Measurements from ENCODE around the gene ESRRA. TPM values are rescaled to one million over a fixed set of nuclear protein-coding genes. Genes with fewer than 3 reads are reported as not detected.

The ESRRA gene
- total and polyA plus RNA-seq, 9 of the 15 experiments (the other 6 are each of a cell fraction or from before 2014, with no cell fraction given), result 0.27 to 89.7 (median 23.7) TPM

DNA sequence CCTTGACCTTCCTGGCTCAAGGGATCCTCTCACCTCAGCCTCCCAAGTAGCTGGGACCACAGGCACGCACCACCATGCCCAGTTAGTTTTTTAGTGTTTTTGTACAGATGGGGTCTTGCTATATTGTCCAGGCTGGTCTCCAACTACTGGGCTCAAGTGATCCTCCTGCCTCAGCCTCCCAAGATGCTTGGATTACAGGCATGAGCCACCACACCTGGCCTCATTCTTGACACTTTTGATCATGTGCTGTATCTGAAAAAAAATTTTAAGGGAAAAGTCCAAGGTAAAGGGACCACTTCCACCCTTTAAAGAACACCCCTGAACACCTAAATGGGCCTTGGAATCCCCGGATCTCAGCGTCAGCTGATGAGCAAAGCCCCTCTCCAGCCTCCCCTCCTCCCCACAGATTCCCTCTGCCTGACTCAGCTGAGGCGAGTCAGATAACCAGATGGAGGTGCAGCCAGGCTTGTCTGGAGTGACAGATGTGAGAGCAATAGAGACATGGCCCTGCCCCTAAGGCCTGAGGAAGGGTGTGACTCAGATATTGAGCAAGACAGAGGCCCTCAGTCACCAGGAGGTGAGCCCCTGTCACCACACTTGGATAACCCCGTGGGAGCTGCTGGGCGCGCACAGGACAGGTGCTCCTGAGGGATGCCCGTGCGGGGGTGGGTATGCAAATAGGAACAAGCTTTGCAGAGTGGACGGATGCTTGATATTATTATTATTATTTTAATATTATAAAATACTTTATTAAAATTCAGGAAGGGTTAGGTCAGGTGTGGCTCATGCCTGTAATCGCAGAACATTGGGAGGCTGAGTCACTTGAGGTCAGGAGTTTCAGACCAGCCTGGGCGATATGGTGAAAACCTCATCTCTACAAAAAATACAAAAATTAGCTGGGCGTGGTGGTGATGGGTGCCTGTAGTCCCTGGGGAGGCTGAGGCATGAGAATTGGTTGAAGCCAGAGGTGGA, 29.7 kb downstream of the ESRRA start (continued):
- TF ChIP-seq, protein P1, sequence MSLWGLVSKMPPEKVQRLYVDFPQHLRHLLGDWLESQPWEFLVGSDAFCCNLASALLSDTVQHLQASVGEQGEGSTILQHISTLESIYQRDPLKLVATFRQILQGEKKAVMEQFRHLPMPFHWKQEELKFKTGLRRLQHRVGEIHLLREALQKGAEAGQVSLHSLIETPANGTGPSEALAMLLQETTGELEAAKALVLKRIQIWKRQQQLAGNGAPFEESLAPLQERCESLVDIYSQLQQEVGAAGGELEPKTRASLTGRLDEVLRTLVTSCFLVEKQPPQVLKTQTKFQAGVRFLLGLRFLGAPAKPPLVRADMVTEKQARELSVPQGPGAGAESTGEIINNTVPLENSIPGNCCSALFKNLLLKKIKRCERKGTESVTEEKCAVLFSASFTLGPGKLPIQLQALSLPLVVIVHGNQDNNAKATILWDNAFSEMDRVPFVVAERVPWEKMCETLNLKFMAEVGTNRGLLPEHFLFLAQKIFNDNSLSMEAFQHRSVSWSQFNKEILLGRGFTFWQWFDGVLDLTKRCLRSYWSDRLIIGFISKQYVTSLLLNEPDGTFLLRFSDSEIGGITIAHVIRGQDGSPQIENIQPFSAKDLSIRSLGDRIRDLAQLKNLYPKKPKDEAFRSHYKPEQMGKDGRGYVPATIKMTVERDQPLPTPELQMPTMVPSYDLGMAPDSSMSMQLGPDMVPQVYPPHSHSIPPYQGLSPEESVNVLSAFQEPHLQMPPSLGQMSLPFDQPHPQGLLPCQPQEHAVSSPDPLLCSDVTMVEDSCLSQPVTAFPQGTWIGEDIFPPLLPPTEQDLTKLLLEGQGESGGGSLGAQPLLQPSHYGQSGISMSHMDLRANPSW (CRISPR knock-in tag; IDR thresholded peaks at IDR 0.05), result peak; percentile 54; the same call in 1 of the 2 replicates
- TF ChIP-seq TFAP4 (CRISPR knock-in tag; IDR thresholded peaks at IDR 0.05; ENCODE audit: borderline replicate concordance) (peak; percentile 100), ARID1B (IDR thresholded peaks at IDR 0.05) (peak; percentile 99), SMARCA4 (IDR thresholded peaks at IDR 0.05) (peak; percentile 99), ZNF318 (IDR thresholded peaks at IDR 0.05; ENCODE audit: borderline replicate concordance in 1 of 2, low read depth in 1 of 2) (peak in 1 of 2 experiments; percentile 97; a peak in 2 of 4 replicates), TEAD1 (CRISPR knock-in tag; IDR thresholded peaks at IDR 0.05) (peak; percentile 92 to 98), TBP (optimal IDR thresholded peaks at IDR 0.05; ENCODE audit: low read depth, low read length) (peak; percentile 38), POLR2AphosphoS2 (IDR thresholded peaks at IDR 0.05; ENCODE audit: low read length) (no peak)
- TF ChIP-seq, protein P2, sequence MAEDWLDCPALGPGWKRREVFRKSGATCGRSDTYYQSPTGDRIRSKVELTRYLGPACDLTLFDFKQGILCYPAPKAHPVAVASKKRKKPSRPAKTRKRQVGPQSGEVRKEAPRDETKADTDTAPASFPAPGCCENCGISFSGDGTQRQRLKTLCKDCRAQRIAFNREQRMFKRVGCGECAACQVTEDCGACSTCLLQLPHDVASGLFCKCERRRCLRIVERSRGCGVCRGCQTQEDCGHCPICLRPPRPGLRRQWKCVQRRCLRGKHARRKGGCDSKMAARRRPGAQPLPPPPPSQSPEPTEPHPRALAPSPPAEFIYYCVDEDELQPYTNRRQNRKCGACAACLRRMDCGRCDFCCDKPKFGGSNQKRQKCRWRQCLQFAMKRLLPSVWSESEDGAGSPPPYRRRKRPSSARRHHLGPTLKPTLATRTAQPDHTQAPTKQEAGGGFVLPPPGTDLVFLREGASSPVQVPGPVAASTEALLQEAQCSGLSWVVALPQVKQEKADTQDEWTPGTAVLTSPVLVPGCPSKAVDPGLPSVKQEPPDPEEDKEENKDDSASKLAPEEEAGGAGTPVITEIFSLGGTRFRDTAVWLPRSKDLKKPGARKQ (CRISPR knock-in tag; IDR thresholded peaks at IDR 0.05), result no peak
